GM18520 (cell line): Measurements from ENCODE around the gene KCNMA1.

Source experiments
- ATAC-seq: cut with Tn5 transposase; IDR thresholded peaks from one replicate; pipeline ENCODE4 v1.9.1; 2021; ENCODE audit not compliant: unreplicated experiment

The KCNMA1 gene

DNA sequence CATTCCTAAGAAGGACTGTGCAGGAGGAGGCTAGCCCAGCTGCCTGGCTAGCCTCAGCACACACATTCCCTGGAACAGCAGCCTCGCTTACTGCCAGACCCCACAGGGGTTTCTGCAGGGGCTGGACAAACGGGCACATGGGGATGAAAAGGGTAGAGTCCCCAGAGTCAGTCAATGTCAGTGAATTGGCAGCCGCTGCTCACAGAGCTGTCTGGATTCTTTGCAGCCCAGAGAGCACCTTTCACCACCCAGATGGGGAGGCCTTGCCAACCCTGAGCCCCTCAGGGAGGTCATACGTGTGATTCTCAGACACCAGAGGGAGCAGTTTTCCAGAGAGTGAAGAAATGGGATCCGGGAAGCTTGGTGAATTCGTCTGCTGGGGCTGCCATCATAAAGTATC is 143.3 kb downstream of the KCNMA1 start:
- no peak for ATAC-seq

DNA sequence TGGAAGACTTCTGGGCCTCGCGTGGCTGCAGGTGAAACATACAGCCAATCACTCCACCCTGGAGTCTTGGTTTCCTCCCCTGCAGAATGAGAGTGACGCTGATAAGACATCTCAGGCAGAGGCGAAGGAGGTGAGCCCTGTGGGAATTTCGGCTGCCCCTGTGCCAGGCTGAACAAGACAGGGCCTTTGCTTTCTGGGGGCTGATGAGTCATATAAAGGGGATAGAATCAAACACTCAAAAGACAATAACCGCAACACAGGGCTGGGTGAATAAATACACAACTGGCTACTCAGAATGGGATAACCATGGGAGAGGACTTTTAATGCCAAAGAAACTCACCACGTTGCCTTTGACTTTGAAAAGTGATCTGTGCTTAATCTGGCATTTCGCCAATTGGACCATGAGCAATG is 143.8 kb downstream of the KCNMA1 start:
- ATAC-seq = peak; percentile 27

- no peak for ATAC-seq
These were observed 144.3 kb downstream of the KCNMA1 start for GRCh38 chr10:77493239-77493806.

DNA sequence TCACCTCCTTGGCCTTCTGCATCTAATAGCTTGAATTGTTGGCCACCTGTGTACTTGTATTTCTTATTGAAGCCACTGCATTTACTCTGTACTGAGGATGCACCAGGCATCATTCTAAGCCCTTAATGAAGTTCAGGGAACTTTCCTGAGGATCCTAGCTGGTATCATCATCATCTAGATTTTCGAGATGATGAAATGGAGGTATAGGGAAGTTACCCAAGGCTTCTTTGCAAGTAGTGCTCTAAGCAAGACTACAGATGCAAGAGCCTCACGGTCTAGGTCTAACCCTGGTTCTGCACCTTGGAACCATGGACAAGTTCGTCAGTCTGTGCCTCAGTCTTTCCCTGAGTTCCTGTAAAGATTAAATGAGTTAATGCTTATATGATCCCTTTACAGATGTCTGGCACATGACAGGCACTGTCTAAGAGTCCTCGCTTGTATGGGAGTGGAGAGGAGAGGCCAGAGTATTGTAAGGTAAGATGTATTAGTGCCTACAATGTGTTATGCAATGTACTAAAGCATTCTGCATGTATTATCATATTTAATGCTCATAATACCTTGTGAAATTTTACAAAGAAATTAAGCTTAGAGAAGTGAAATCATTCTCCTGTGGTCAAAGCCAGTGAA is 145.1 kb downstream of the KCNMA1 start:
- ATAC-seq = no peak

- no peak for ATAC-seq
These were observed 146.9 kb downstream of the KCNMA1 start for GRCh38 chr10:77490534-77491314.

GRCh38 chr10:77486517-77486916 is 151.1 kb downstream of the KCNMA1 start:
- ATAC-seq = no peak

DNA sequence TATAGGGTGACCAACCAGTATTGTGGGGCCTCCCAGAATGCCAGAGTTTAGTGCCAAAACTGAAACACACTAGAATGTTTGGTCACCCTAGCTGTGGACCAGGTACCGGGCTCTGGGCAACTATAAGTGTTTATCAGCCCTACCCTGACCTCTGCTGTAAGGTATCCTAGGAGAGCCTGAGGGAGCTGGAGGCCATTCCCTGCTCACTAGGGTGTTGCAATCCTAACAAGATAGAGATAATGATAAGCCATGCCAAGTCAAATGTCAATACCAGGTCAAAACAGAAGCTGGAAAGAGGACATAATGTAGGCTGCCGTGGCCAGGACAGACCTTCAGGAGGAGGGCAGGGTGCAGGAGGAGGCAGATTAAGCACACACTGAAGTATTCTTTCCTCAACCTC is 151.8 kb downstream of the KCNMA1 start:
- no peak for ATAC-seq

- no peak for ATAC-seq
These were observed 155.5 kb downstream of the KCNMA1 start for GRCh38 chr10:77482072-77482471.

DNA sequence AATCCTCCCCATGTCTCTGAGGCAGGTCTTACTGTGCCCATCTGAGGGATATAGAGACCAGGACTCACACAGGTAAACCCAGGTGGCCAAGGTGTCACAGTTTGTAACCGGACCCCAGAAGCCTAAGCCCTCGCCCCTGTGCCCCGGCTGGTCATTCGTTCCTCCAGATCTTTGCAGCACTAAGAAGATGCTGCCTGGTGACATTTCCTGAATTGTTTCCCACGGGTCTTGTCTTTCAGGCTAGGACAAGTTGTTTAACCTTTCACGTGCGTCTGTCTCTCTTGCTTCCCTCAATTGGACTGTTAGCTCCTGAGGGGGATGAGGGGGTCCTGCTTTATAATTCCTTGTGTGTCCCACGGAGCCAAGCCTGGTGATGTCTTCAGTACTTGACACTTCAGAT is 158.0 kb downstream of the KCNMA1 start:
- no peak for ATAC-seq

- no peak for ATAC-seq
These were observed 158.6 kb downstream of the KCNMA1 start for GRCh38 chr10:77478962-77479359.

DNA sequence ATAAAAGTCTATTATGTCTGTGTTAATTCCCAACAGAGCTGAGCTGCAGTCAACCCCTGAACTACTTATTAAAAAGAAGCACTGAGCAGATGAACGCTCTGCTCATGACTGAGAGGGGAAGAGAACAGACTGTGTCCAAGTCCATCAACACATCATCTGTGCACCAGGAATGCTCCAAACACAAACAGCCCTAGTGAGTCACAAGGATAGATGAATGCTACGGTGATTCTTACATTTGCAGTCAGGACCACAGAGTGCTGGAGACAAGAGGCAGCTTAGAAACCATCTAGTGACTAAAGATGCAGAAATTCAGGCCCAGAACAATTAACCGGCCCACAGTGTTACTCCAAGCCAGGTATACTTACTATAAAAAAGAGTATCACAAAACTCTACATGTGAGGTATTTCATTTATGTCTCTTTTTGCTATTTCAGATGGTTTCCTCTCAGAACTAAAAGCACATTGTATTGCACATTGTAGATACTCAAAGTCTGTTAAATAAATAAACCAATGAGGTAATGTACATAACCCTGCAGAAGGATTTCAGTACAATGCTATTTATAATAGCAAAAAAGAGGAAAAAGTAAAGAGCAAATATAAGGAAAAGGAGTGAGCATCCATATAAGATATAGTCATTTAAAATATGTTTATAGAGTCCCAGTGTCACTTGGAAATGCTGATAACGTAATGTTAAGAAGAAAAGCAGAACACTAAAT is 159.2 kb downstream of the KCNMA1 start:
- ATAC-seq = no peak

DNA sequence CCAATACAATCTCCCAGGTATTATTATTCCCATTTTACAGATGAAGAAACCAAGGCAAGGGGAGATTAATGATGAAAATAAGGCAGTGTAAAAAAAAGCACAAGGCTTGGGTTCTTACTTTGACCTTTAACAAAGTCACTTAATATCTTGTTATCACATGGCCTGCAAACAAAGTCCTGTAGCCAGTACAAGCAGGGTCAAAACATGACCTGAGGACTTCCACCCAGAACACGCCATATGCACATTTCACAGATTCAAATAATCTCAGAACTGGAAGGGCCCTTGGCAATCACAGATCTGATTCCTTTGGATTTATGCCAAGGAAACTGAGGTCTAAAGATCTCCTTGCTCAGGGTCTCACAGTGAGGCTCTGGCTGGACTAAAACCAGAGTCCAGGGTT is 162.1 kb downstream of the KCNMA1 start:
- no peak for ATAC-seq

GRCh38 chr10:77474939-77475338 is 162.7 kb downstream of the KCNMA1 start:
- no peak for ATAC-seq

GRCh38 chr10:77474386-77474785 is 163.2 kb downstream of the KCNMA1 start:
- ATAC-seq = no peak

DNA sequence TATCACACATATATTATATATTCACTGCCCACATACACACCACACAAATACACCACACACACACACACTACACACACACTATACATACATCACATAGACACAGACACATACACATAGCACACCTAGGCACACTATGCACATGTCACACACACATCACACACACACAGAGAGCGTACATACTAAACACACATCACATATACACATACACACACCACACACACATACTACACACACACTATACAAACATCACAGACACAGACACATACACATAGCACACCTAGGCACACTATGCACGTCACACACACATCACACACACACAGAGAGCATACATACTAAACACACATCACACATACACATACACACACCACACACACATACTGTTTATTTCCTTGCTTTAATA is 165.5 kb downstream of the KCNMA1 start:
- no peak for ATAC-seq

DNA sequence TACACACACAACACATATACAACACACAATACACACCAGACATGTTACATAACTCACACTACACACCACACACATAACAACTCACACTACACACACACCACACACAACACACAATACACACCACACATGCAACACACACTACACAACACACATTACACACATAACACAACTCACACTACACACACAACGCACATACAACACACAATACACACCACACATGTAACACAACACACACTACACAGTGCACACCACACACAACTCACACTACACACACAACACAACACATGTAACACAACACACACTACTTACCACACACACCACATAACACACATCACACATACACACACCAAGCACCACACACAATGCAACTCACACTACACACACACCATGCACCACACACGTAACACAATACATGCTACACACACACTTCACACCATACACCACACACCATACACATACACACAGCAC is 166.5 kb downstream of the KCNMA1 start:
- no peak for ATAC-seq

DNA sequence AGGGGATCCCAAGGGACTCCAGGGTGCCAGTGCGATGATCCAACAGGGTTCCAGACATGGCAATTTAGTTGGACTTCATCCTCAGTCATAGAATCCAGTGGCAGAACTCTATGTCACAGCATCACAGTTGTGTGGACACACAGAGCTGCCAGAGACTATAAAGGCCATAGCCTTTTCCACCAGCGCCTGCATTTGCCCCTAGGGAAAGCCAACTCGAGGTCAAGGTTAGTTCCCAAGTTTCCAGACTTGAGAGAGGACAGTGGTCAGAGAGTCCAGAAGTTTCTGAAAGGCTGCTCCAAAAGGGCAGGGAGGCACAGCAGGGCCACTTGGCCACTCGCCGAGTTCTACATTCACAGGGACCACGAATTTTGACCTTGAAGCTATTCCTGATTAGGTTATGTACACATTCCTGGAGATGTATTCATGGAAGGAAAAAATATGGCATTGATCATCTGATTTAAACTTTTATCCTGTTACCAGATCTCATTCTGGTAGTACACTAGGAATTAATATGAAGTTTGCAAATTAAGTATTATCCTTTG is 170.1 kb downstream of the KCNMA1 start:
- ATAC-seq = no peak

DNA sequence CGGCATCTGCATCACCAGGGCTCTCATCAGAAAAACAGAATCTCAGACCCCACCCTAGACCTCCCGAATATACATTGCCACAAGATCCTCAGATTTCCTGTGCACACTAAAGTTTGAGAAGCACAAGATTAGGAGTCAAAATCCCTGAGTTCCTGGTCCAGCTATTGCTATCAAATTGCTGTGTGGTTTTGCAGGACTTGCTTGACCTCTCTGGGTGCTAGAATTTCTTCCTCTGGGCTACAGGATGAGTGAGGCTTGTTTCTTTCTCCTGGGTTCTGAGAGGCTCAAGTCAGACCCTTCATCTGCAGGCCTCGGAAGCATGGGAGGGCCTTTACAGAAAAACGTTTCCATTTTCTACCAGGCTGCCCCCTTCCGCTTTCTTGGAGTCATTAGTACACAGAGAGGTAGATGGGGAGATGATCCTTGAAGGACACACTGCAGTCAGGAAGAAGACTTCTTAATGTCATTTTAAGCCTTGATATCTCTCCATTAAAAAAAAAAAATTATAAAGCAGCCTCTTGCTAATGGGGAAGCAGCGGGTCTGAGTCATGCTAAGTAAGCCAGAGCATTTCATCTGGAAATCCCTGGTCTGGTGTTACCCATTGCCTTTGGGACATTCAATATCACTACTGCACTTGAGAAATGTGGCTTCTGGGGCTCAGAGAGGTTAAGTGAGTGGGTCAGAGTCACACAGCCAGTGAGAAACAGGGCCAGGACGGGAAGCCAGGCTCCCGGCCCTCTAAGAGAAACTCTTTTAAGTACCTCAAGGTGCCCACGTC is 173.5 kb downstream of the KCNMA1 start:
- no peak for ATAC-seq

DNA sequence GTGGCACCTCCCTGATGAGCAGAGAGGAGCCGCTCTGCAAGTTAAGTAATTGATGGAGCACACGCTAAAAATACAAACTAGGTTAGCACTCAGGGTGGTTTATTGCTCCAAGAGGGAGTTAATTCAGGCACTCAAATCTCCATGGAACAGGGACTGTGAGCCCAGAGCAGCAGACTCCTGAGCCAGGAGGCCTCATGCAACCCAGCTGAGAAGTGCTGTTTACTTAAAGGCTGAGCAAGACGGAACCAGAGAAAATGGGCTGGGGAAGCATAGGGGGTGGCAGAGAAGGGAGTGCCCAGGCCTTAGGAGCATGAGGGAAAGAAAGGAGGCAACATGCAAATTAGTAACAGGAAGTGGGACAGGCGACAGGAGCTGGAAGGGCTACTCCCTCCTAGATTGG is 174.1 kb downstream of the KCNMA1 start:
- no peak for ATAC-seq

GRCh38 chr10:77461636-77462296 is 175.8 kb downstream of the KCNMA1 start:
- peak; percentile 57 for ATAC-seq
